Hepatocyte (in vitro differentiated cells): ENCODE measurements around the gene CCRL2. TPM values are rescaled to one million over a fixed set of nuclear protein-coding genes. Genes with fewer than 3 reads are reported as not detected.

ENCODE experiments used
- DNase-seq: peaks from one replicate; pipeline ENCODE4 v3.0.0-alpha.2; 2016; ENCODE audit warnings: low spot score
- H2AFZ ChIP-seq: fragments of 200-600 bp; sonication (generic); 2 replicates; pipeline ENCODE4 v1.6.0; 2016; ENCODE audit warnings: antibody characterized with exemption, mild to moderate bottlenecking
- H3K27ac ChIP-seq: fragments of 200-600 bp; sonication (generic); 2 replicates; pipeline ENCODE4 v1.5.1; 2016; ENCODE audit warnings: mild to moderate bottlenecking
- H3K27me3 ChIP-seq: fragments of 200-600 bp; sonication (generic); 2 replicates; pipeline ENCODE4 v1.6.1; 2016
- H3K36me3 ChIP-seq: fragments of 200-600 bp; sonication (generic); replicated peaks from 2 replicates; pipeline ENCODE4 v1.5.1; 2016; ENCODE audit warnings: low read depth; ENCODE audit not compliant: insufficient read depth
- H3K4me1 ChIP-seq: fragments of 200-600 bp; sonication (generic); 2 replicates; pipeline ENCODE4 v1.5.1; 2016; ENCODE audit warnings: mild to moderate bottlenecking, moderate library complexity; ENCODE audit not compliant: insufficient read depth
- H3K4me2 ChIP-seq: fragments of 200-600 bp; sonication (generic); 2 replicates; pipeline ENCODE4 v1.6.0; 2016
- H3K4me3 ChIP-seq: fragments of 200-600 bp; sonication (generic); 2 replicates; pipeline ENCODE4 v1.5.1; 2016; ENCODE audit warnings: mild to moderate bottlenecking
- H3K79me2 ChIP-seq: fragments of 200-600 bp; sonication (generic); 2 replicates; pipeline ENCODE4 v1.6.0; 2017; ENCODE audit warnings: mild to moderate bottlenecking
- H3K9me2 ChIP-seq: fragments of 200-600 bp; sonication (generic); replicated peaks from 2 replicates; pipeline ENCODE4 v1.6.0; 2017; ENCODE audit warnings: mild to moderate bottlenecking; ENCODE audit not compliant: insufficient read depth
- H3K9me3 ChIP-seq: fragments of 200-600 bp; sonication (generic); 2 replicates; pipeline ENCODE4 v1.5.1; 2016; ENCODE audit warnings: low read depth, mild to moderate bottlenecking
- H4K20me1 ChIP-seq: fragments of 200-600 bp; sonication (generic); 2 replicates; pipeline ENCODE4 v1.6.0; 2016; ENCODE audit warnings: mild to moderate bottlenecking; ENCODE audit not compliant: insufficient read depth, poor library complexity, severe bottlenecking
- EZH2 ChIP-seq: fragments of 200-600 bp; sonication (generic); IDR thresholded peaks from 2 replicates; pipeline ENCODE4 v1.6.1; 2016; ENCODE audit warnings: antibody characterized with exemption, mild to moderate bottlenecking, borderline replicate concordance
- EZH2phosphoT487 ChIP-seq: fragments of 200-600 bp; sonication (generic); IDR thresholded peaks from one replicate; pipeline ENCODE4 v1.6.1; 2018; ENCODE audit warnings: antibody characterized with exemption, mild to moderate bottlenecking, low read depth, moderate library complexity; ENCODE audit not compliant: unreplicated experiment, severe bottlenecking
- WGBS: methylation state at CpG from one replicate; pipeline ENCODE4 v1.1.6; 2016; ENCODE audit warnings: low lambda C conversion rate; ENCODE audit errors: missing lambda C conversion rate; 5-methylcytosine and 5-hydroxymethylcytosine counted together
- polyA plus RNA-seq: library from polyadenylated mRNA; unstranded; fragments of >200 nt; fragmentation: Nextera tagmentation; extraction: Ambion mirVana; gene quantifications from 2 replicates; pipeline ENCODE4 v1.2.1, GENCODE V29; 2016
- total RNA-seq: library from RNA; depleted of rRNA; stranded (reverse); fragments of >200 nt; gene quantifications from 2 replicates; pipeline ENCODE4 v1.2.3, GENCODE V29; 2014
- TF ChIP-seq, protein P1 (sequence below): fragments of 200-600 bp; sonication (generic); IDR thresholded peaks from 2 replicates; pipeline ENCODE4 v1.5.1; 2016; ENCODE audit warnings: antibody characterized with exemption, mild to moderate bottlenecking; ENCODE audit not compliant: poor library complexity

CCRL2 gene
- total and polyA plus RNA-seq, 2 experiments from 2014 or later, result 1.5 to 4.0 TPM

DNA sequence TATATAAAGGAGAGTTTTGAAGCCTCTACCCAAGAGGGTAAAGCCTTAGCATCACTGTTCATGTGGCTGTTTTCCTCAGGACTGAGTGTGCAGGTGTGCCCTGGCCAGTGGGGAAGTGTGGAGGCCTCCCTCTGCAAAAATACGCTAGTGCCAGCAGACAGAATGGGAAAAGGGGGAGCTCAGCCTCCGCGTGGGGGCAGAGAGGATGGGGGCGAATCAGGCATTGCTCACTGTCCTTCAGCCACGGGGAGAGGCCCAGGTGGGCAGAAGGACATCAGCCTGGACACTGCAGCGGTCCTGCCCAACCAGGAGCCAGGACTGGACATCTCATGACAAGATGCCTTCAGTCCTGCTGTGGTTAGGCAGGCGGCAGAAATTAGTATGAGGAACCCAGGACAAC is 47.5 kb downstream of the CCRL2 start:
- Histone ChIP-seq H3K36me3 (no peaks in the 10 kb centered on the region), H3K9me2 (no peaks in the 10 kb centered on the region), H3K79me2 (no peaks in the 10 kb centered on the region), H3K27ac (no peak overlapping the region), H3K9me3 (no peaks in the 10 kb centered on the region), H3K4me3 (no peak overlapping the region), H3K27me3 (no peaks in the 10 kb centered on the region), H4K20me1 (no peaks in the 10 kb centered on the region), H2AFZ (no peak overlapping the region), H3K4me1 (no peaks in the 10 kb centered on the region), H3K4me2 (no peak overlapping the region)
- DNase-seq, result no peak
- TF ChIP-seq, protein P1, sequence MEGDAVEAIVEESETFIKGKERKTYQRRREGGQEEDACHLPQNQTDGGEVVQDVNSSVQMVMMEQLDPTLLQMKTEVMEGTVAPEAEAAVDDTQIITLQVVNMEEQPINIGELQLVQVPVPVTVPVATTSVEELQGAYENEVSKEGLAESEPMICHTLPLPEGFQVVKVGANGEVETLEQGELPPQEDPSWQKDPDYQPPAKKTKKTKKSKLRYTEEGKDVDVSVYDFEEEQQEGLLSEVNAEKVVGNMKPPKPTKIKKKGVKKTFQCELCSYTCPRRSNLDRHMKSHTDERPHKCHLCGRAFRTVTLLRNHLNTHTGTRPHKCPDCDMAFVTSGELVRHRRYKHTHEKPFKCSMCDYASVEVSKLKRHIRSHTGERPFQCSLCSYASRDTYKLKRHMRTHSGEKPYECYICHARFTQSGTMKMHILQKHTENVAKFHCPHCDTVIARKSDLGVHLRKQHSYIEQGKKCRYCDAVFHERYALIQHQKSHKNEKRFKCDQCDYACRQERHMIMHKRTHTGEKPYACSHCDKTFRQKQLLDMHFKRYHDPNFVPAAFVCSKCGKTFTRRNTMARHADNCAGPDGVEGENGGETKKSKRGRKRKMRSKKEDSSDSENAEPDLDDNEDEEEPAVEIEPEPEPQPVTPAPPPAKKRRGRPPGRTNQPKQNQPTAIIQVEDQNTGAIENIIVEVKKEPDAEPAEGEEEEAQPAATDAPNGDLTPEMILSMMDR, result no peak
- TF ChIP-seq EZH2phosphoT487 (no peak), EZH2 (no peak)
- WGBS, result 86% methylated on average over 7 of the region's 7 CpGs

DNA sequence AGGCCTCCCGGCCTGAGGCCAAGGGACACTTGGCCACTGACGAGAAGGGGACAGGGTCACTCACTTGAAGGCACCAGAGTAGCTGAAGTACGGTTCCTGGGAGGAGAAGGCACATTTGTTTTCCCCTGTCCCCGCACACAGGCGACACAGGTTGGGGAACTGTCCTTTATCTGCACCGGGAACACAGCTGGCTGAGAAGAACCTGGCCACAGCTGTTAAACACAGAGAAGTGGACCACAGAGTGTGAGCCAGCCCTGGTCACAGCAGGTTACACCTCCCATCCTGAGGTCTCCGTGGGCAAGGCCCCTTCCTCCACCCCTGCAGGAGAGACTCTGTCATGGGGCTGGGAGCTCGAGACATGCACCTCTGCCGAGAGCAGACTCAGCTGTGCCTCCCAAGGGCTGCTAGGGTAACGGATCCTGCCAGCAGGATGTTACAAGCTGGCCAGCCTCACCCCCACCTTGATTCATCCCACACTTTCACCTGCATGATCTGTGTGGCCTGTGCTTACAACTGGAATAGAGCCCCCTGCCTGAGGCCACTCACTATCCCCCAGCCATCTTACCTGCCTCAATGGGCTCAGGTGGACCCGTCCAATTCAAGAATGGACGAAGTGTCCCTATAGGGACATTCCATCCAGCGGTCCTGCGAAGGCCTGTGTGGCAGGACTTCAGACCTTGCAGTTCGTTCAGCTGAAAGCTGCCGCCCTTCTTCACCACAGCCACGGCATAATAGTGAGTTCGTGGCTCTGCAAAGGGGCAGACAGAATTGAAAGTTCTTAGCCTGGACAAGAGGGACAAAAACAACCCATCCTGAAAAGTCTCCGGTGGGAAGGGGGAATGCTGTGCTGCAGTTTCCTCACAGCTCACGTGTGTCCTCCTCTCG is 48.4 kb downstream of the CCRL2 start:
- H3K27ac ChIP-seq, result no peak overlapping the region

DNA sequence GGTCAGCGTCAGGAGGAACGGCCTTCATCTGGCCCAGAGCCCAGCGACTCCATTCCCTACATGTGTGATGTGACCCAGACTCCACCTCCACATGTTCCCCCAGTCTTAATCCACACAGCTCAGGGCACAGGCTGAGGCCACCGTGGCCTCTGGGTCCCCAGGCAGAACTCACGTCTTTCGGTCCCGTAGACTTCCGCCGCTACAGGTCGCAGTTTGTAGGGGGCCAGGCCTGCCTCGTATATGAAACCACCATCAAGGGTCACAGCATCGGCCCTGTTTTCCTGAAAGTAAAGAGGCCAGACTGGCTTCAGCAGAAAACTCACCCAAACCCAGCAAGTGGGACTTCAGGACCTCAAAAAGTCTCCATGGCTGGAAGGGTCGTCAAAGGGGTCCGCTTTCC is 49.1 kb downstream of the CCRL2 start:
- no peak for TF ChIP-seq EZH2
- no peak for TF ChIP-seq EZH2phosphoT487
- TF ChIP-seq, protein P1, result no peak
- Histone ChIP-seq H3K27ac (no peak overlapping the region), H3K4me1 (no peaks in the 10 kb centered on the region), H3K27me3 (no peaks in the 10 kb centered on the region), H4K20me1 (no peaks in the 10 kb centered on the region), H3K9me3 (no peaks in the 10 kb centered on the region), H3K79me2 (no peaks in the 10 kb centered on the region), H2AFZ (no peak overlapping the region), H3K36me3 (no peaks in the 10 kb centered on the region), H3K4me2 (no peak overlapping the region), H3K9me2 (no peaks in the 10 kb centered on the region), H3K4me3 (no peak overlapping the region)
- 96% methylated on average over 14 of the region's 14 CpGs for WGBS
- no peak for DNase-seq

More for the DNA sequence above, 48.4 kb downstream of the CCRL2 start:
- no peaks in the 10 kb centered on the region for H3K79me2 ChIP-seq
- H3K36me3 ChIP-seq, result no peaks in the 10 kb centered on the region
- H3K9me2 ChIP-seq, result no peaks in the 10 kb centered on the region
- no peak overlapping the region for H3K4me3 ChIP-seq
- DNase-seq, result no peak
- no peaks in the 10 kb centered on the region for H3K4me1 ChIP-seq
- H3K27me3 ChIP-seq, result no peaks in the 10 kb centered on the region
- TF ChIP-seq EZH2, result no peak
- no peak for TF ChIP-seq EZH2phosphoT487
- TF ChIP-seq, protein P1, result no peak
- no peak overlapping the region for H3K4me2 ChIP-seq
- H3K9me3 ChIP-seq, result no peaks in the 10 kb centered on the region
- H2AFZ ChIP-seq, result no peak overlapping the region
- 91% methylated on average over 21 of the region's 21 CpGs for WGBS
- no peaks in the 10 kb centered on the region for H4K20me1 ChIP-seq

Other genes starting within 250 kb of the CCRL2 start
- 2.7 and 3.5 TPM in 2 replicates for gene CCR1, start 198.9 kb upstream of the CCRL2 start, total RNA-seq
- 1.8 and 2.3 TPM in 2 replicates for gene CCR1, start 198.9 kb upstream of the CCRL2 start, polyA plus RNA-seq
- 0.40 TPM in 1 of 2 replicates, not detected in the other for gene CCR3, start 164.8 kb upstream of the CCRL2 start, total RNA-seq
- gene CCR3, start 164.8 kb upstream of the CCRL2 start, polyA plus RNA-seq, result 0.12 TPM in 1 of 2 replicates, not detected in the other
- 0.04 and 0.23 TPM in 2 replicates for gene CCR2, start 53.1 kb upstream of the CCRL2 start, total RNA-seq
- not detected in 2 replicates for gene CCR2, start 53.1 kb upstream of the CCRL2 start, polyA plus RNA-seq
- gene CCR5, start 36.3 kb upstream of the CCRL2 start, total RNA-seq, result 0.07 TPM in 1 of 2 replicates, not detected in the other
- not detected in 2 replicates for gene CCR5, start 36.3 kb upstream of the CCRL2 start, polyA plus RNA-seq
- gene LTF, start 57.6 kb downstream of the CCRL2 start, total RNA-seq, result 0.40 and 1.8 TPM in 2 replicates
- gene LTF, start 57.6 kb downstream of the CCRL2 start, polyA plus RNA-seq, result 0.27 TPM in 1 of 2 replicates, not detected in the other
- gene RTP3, start 90.7 kb downstream of the CCRL2 start, total RNA-seq, result 0.64 and 2.0 TPM in 2 replicates
- gene RTP3, start 90.7 kb downstream of the CCRL2 start, polyA plus RNA-seq, result 0.57 and 1.8 TPM in 2 replicates
- 0.28 and 0.60 TPM in 2 replicates for gene LRRC2, start 159.0 kb downstream of the CCRL2 start, total RNA-seq
- gene LRRC2, start 159.0 kb downstream of the CCRL2 start, polyA plus RNA-seq, result 2.0 and 4.4 TPM in 2 replicates
- not detected in 2 replicates for gene FAM240A, start 205.3 kb downstream of the CCRL2 start, total RNA-seq
- not detected in 2 replicates for gene FAM240A, start 205.3 kb downstream of the CCRL2 start, polyA plus RNA-seq